ENCODE data around the gene CETN1.

DNA sequence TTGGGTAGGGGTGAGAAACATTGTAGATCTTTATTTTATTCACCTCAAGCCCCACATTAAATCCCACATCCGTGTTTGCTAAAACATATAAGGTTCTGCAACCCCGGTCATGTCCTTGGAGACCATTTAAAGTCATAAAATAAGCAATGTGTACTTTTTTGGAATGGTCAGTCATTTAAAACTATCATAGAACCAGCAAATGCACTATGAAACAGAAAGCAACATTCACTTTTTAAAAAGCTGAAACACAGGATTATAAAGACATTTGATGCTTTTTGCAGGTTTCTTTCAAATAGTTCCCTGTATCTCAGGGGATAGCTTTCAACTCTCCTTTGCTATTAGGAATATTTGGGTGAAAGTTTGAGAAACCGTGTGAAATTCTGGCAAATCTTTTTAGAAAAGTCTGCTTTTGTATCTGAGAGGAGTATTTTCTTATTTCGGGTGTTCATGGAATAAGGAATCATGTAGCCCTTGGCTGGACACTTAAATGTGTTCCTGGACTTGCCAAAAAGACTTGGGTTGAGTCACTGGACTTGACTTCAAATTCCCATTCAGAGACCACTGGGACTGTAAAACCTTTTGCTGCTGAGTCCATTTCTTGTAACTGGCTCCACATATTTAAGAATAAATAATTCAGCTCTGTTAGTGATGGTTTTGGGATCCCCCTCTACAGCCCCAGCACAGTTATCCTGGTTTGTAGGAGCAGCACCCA, 5.9 kb upstream of the CETN1 start:
- TF ChIP-seq, protein P1, sequence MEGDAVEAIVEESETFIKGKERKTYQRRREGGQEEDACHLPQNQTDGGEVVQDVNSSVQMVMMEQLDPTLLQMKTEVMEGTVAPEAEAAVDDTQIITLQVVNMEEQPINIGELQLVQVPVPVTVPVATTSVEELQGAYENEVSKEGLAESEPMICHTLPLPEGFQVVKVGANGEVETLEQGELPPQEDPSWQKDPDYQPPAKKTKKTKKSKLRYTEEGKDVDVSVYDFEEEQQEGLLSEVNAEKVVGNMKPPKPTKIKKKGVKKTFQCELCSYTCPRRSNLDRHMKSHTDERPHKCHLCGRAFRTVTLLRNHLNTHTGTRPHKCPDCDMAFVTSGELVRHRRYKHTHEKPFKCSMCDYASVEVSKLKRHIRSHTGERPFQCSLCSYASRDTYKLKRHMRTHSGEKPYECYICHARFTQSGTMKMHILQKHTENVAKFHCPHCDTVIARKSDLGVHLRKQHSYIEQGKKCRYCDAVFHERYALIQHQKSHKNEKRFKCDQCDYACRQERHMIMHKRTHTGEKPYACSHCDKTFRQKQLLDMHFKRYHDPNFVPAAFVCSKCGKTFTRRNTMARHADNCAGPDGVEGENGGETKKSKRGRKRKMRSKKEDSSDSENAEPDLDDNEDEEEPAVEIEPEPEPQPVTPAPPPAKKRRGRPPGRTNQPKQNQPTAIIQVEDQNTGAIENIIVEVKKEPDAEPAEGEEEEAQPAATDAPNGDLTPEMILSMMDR (IDR thresholded peaks at IDR 0.05) = no peak
- no peak for TF ChIP-seq POLR2A (IDR thresholded peaks at IDR 0.05)
